GM19468 (cell line): ENCODE data around the gene RBCK1.
"Not testable (repeated sequence)": the region's sequence is repeated elsewhere in the genome, so short reads cannot be mapped to it uniquely, and the experiment has no call there.

Experiments used
- ATAC-seq: cut with Tn5 transposase; IDR thresholded peaks from one replicate; pipeline ENCODE4 v1.9.1; 2021; ENCODE audit warnings: mild to moderate bottlenecking, moderate library complexity, moderate number of reproducible peaks; ENCODE audit not compliant: unreplicated experiment; ENCODE audit errors: extremely low read depth

Gene RBCK1

DNA sequence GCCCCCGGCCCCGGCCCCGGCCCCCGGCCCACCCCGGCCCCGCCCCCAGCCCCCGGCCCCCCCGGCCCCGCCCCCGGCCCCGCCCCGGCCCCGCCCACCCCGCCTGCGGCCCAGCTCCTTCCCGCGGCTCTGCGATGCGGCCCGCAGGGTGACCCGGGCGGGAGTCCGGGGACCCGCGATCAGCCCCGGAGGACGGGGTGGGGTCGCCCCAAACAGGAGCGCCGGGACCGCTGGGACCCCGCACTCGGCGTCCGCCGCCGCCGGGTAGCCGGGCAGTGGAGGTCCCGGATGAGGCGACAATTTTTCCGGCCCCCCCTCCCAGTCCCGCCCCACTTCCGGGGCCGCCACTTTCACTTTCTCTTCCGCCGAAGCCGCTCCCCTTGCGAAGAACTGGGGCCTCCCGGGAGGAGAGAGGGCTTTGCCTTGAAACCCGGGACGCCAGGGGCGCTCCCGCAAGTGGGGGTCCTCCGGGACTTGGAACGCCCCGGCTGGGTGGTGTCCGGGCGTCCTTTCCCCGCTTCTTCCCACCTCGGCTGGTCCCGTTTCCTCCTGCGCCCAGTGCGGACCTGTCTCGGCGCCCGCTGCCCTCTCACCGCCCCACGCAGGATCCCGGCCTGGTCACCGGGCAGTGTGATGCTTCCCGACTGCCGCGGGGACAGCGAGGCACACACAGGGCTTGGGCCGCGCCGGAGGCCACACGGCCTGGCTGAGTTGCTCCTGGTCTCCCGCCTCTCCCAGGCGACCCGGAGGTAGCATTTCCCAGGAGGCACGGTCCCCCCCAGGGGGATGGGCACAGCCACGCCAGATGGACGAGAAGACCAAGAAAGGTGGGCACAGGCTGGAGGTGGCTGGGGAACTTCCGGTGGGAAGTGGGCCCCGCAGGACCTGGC lies at the start of gene RBCK1:
Gene RBCK1 (plus strand): TSS at position 347 of the 890 bp plus-strand sequence. CDS start 459 bp downstream, at position 806.
- ATAC-seq: peak; percentile 20

DNA sequence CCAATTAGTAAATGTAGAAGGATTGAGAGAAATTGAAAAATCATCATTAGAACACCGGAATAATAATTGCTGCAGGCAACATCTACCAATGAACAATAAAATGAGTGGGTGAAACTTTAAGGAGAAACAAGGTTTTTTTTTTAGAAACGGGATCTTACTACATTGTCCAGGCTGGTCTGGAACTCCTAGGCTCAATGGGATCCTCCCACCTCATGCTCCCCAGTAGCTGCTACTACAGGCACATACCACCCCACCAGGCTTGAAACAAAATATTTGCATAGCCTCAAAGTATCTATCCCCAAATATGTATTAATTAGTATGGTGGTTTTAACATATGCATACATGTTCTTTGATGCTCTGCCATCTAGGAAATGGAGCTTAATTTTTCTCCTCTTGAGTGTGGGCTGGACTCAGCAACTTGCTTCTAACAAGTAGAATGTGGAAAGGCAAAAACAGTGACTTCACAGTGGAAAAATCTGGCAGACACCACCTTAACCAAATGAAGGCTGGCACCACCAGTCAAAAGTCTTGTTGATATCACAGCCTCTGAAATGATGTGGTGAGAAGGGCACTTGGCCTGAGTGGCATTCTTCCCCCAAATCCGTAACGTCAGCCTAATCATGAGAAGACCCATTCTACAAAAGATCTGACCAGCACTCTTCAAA lies 49.1 kb upstream of the RBCK1 start:
- ATAC-seq: no peak

DNA sequence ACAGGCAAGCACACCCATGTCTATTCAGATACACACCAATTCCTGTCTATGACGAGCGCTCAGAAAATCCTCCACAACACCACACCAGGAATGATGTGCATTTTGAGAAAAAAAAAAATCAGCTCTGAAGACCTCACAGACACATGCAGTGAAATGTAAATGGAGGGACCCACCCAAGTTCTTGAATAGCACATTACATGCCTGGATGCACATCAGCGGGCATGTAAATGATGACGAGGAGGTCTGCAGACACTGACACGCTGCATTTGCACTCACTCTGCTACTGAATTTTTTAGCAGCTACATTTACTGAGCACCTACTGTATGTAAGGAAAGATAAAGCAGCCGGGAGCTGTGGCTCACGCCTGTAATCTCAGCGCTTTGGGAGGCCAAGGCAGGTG lies 46.5 kb upstream of the RBCK1 start:
- no peak for ATAC-seq

DNA sequence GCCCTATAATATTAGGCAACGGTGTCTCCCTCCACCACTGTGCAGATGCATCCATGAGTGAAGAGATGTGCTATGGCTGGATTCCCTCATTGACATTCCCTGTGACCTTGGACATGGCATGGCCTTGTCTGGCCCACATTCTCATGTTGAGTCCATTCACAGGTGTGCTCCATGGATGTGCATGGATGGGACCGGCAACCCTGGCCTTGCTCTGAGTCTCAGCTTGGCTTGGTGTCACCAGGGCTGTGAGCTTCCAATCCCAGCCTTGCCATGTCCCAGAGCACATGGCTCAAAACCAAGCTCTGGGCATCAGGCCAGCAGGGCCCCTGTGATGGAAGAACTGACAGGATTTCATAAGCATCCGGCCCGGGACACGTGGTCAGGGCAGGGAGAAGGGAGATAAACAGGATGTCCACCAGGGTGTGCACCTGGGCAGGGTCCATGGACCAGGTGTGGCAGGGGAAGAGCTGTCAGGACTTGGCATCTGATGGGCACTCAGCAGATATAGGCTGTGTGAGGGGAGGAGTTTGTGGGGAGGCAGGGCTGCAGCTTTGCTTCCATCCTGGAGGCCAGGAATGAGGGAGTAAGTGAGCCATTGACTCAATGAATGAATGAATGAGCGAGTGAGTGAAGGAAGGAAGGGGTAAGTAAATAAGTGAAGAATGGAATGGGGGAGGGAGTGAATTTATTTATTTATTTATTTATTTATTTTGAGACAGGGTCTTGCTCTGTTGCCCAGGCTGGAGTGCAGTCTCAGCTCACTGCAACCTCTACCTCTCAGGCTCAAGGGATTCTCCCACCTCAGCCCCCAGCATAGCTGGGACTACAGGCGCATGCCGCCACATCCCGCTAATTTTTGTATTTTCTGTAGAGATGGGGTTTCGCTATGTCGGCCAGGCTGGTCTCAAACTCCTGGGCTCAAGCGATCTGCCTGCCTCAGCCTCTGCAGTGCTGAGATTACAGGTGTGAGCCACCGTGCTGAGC lies 45.5 kb upstream of the RBCK1 start:
- no peak for ATAC-seq

DNA sequence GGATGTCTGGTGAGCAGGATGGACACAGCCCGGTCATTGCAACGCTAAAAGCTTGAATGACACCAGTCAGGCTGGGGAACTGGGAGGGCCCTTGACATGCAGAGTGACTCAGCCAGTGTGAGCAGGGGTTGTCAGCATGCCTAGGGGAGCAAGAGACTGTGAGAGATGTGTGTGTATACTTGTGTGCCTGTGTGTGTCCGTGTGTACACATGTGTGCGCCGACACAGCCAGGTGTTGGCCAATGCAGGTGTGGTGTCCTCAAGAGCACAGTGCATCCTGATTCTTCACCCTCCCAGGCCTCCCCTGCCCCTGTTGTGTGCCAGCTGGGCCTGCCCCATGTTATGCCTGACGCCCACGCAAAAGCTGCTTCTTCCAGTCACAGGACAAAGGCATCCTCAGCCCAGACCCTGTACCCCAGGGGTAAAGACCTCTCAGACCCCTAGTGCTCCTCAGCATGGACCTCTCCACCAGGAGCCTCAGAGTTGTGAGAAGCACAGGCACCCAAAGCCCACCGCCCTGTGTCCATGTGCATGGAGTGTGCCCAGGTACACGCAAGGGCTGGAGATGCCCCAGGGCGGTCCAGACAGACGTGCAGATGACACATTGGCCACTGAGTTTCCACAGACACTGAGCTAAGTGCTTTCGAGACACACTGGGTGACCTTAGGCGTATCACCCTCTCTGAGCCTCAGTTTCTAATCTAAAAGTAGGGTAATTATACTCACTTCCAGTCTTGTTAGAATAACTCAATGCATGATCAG lies 44.6 kb upstream of the RBCK1 start:
- ATAC-seq: no peak

- no peak for ATAC-seq
Measured at GRCh38 chr20:364905-365794, 42.9 kb upstream of the RBCK1 start.

GRCh38 chr20:366041-366718 lies 41.9 kb upstream of the RBCK1 start:
- no peak for ATAC-seq

DNA sequence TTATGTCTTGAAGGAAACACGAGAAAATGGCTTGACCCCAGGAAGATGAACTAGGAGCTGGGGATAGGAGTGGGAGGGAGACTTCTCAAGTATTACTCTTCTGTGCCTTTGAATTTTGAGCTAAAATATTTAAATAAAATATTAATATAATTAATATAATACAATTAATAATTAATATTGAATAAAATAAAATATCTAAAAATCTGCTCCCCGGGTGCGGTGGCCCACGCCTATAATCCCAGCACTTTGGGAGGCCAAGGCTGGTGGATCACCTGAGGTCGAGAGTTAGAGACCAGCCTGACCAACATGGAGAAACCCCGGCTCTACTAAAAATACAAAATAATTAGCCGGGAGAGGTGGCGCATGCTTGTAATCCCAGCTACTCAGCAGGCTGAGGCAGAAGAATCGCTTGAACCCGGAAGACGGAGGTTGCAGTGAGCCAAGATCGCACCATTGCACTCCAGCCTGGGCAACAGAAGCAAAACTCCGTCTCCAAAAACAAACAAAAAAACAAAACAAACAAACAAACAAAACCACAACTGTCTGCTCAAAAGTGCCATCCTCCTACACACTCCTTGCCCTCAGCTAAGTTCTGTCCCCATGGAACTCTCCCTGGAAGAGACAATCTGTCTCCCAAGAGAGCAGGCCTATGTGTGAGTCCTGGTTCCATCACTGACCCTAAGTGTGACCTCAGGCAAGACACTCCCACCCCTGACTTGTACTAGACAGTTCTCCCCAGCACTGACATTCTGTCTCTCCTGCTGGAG lies 41.2 kb upstream of the RBCK1 start:
- no peak for ATAC-seq

DNA sequence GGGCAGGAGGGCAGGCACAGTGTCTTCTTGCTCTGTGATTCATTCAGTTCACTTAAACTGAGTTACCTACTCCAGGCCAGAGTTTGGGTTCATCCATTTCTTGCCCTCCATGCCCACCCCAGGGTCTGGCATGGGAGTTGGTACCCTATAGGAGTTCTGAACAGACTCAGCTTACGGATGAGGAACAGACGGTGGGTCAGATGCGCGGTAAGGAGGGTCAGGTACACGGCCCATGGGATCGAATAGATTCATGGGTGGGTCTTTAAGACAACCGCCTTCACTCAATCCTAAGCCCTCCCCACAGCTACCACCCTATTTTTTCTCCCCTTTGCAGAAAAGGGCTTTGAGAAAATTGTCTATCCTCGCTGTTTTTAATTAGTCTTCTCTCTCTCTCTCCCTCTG lies 40.6 kb upstream of the RBCK1 start:
- ATAC-seq: no peak

DNA sequence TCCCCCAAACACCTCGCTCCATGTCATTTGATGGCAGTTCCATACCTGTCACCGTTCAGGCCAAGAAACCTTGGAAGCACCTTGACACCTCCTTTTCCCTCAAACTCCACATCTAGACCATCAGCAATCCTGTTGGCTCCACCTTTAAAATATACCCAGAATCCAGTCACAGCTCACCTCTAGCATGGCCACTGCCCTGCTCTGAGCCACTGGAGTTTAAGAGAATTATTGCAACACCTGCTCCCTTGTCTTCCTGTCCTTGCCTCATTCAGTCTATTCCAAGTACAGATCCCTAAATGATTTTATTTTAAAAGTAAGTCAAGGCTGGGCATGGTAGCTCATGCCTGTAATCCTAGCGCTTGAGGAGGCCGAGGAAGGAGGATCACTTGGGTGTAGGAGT lies 39.2 kb upstream of the RBCK1 start:
- no peak for ATAC-seq

- ATAC-seq: no peak
Measured at GRCh38 chr20:370151-370600, 37.9 kb upstream of the RBCK1 start.

- ATAC-seq: no peak
Measured at GRCh38 chr20:370977-371754, 36.9 kb upstream of the RBCK1 start.

DNA sequence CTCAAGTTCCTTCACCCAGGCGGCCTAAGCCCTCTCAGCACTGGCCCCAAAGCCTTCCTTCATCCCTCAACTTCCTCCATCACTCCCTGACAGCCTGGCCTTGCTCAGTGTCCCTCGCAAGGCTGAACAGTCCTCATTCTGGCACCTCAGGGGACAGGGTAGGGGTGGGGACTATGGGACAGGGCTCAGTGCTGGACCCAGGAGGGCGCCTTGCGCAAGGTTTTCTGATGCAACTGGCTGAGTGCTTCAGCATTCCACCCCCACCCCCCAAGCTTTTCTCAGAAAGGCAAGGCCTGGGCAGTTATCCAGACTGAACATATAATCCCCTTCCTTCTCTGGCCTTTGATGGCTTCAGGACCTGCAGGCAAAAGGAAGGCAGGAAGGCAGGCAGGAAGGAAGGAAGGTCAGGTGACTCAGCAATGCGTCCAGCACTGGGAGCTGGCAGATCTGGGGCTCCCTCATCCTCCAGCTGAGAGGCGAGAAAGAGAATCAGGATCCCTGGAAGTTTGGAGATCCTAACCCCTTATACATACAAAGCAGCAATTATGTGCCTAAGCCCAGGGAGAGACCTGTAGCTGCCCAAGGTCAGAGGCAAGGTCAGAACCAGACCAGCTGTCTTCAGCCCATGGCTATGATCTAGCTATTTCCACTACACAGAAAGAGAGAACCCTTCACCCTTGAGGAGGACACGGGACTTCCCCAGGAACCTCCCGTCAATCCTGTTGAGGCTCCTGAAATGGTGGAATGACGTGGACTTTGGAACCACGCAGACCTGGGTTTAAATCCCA lies 36.1 kb upstream of the RBCK1 start:
- no peak for ATAC-seq

DNA sequence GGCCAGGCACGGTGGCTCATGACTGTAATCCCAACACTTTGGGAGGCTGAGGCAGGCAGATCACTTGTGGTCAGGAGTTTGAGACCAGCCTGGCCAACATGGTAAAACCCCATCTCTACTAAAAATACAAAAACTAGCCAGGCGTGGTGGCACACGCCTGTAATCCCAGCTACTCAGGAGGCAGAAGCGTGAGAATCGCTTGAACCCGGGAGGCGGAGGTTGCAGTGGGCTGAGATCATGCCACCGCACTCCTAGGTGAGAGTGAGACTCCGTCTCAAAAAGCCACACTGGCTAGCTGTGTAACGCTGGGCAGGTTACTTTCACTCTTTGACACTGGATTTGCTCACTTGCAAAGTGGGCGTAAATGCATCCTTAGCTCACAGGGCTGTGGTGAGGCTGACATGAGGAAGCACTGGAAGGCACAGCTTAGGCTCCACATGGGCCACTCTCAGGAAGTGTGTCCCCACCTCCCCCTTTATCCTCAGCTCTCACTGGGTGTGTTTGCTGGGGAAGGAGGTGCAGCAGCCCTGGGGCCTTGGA lies 35.5 kb upstream of the RBCK1 start:
- not testable (repeated sequence) for ATAC-seq

- no peak for ATAC-seq
Measured at GRCh38 chr20:373171-373890, 34.8 kb upstream of the RBCK1 start.
